ENCODE measurements around the gene METTL26. TPM values are rescaled to one million over a fixed set of nuclear protein-coding genes. Genes with fewer than 3 reads are reported as not detected.

METTL26 gene
- total RNA-seq, 1 experiment from 2014 or later: 115 TPM

DNA sequence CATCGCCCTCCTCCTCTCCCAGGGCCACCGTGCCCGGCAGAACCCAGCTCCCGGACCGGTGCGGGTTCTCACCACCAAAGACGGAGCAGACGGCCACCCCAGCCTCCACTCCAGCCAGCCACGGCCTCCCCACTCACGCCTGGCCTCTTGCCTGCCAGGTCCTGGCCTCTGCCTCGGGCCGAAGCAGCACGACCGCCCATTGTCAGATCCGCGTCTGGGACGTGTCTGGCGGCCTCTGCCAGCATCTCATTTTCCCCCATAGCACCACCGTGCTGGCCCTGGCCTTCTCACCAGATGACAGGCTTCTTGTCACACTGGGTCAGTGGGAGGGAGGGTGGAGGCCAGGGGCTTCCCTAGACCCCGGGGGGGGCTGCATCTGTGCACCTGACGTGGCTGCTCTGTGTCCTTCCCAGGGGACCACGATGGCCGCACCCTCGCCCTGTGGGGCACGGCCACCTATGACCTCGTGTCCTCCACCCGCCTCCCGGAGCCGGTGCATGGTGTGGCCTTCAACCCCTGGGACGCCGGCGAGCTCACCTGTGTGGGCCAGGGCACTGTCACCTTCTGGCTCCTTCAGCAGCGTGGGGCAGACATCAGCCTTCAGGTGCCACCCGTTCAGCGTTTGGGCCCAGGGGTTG lies 25.2 kb upstream of the METTL26 start:
- ATAC-seq: no peak
- Mint-ChIP-seq H3K27me3 (ENCODE audit: low read depth) (no peaks in the 10 kb centered on the region), H3K4me1 (peaks cover 4% of the 10 kb centered on the region), H3K9me3 (no peaks in the 10 kb centered on the region), H3K27ac (no peak overlapping the region), H3K4me3 (no peak overlapping the region; the same call in 1 of the 2 replicates), H3K36me3 (no peaks in the 10 kb centered on the region)
- CTCF ChIA-PET: interaction anchor here (0.6 to 3.3 kb wide), 25 partner anchors 12 to 282 kb away, joined by 3 to 54 read pairs (median 5); partner anchors contain the start of genes CAPN15, CCDC78, METTL26 and RHBDL1
- TF ChIP-seq, protein P1, sequence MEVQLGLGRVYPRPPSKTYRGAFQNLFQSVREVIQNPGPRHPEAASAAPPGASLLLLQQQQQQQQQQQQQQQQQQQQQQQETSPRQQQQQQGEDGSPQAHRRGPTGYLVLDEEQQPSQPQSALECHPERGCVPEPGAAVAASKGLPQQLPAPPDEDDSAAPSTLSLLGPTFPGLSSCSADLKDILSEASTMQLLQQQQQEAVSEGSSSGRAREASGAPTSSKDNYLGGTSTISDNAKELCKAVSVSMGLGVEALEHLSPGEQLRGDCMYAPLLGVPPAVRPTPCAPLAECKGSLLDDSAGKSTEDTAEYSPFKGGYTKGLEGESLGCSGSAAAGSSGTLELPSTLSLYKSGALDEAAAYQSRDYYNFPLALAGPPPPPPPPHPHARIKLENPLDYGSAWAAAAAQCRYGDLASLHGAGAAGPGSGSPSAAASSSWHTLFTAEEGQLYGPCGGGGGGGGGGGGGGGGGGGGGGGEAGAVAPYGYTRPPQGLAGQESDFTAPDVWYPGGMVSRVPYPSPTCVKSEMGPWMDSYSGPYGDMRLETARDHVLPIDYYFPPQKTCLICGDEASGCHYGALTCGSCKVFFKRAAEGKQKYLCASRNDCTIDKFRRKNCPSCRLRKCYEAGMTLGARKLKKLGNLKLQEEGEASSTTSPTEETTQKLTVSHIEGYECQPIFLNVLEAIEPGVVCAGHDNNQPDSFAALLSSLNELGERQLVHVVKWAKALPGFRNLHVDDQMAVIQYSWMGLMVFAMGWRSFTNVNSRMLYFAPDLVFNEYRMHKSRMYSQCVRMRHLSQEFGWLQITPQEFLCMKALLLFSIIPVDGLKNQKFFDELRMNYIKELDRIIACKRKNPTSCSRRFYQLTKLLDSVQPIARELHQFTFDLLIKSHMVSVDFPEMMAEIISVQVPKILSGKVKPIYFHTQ (CRISPR knock-in tag; IDR thresholded peaks at IDR 0.05): no peak
- TF ChIP-seq EMX1 (CRISPR knock-in tag; IDR thresholded peaks at IDR 0.05): no peak
- TF ChIP-seq ZNF121 (CRISPR knock-in tag; IDR thresholded peaks at IDR 0.05): peak; percentile 78
- TF ChIP-seq, protein P2, sequence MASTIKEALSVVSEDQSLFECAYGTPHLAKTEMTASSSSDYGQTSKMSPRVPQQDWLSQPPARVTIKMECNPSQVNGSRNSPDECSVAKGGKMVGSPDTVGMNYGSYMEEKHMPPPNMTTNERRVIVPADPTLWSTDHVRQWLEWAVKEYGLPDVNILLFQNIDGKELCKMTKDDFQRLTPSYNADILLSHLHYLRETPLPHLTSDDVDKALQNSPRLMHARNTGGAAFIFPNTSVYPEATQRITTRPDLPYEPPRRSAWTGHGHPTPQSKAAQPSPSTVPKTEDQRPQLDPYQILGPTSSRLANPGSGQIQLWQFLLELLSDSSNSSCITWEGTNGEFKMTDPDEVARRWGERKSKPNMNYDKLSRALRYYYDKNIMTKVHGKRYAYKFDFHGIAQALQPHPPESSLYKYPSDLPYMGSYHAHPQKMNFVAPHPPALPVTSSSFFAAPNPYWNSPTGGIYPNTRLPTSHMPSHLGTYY (CRISPR knock-in tag; IDR thresholded peaks at IDR 0.05): no peak
- DNase-seq (ENCODE audit: low spot score): no peak
- POLR2A ChIA-PET: interaction anchor here (1.0 to 1.4 kb wide), 2 partner anchors 12 to 23 kb away, joined by 3 to 5 read pairs; partner anchors contain the start of gene WDR90

DNA sequence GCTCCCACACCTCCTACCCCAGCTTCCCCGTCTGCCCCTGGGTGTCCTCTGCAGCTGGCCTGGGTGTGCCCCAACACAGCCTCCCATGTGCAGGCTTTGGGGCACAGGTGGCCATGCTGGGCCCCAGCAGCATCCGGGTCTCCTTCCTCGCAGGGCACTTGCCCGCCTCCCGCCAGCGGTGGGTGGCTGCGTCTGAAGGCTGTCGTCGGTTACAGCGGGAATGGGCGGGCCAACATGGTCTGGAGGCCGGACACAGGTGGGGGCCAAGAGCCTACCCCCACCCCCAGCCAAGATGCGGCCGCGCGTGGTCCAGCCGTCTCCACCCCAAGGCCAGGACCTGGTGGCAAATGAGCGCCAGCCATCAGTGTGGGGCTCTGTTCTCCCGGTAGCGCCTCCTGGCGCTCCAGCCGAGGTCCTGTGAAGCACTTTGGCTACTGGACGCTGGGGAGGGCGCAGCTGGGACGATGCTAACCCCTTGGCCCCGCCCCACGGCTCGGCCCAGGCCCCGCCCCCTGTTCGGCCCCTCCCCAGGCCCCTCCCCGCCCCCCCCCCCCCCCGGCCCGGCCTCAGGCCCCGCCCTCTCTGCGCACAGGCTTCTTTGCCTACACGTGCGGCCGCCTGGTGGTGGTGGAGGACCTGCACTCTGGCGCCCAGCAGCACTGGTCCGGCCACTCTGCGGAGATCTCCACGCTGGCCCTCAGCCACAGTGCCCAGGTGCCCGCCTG lies 24.5 kb upstream of the METTL26 start:
- Mint-ChIP-seq H3K36me3 (no peaks in the 10 kb centered on the region), H3K4me1 (peaks cover 4% of the 10 kb centered on the region), H3K9me3 (no peaks in the 10 kb centered on the region), H3K27ac (no peak overlapping the region), H3K4me3 (no peak overlapping the region; the same call in 1 of the 2 replicates), H3K27me3 (ENCODE audit: low read depth) (no peaks in the 10 kb centered on the region)
- CTCF ChIA-PET: interaction anchor here (0.5 to 3.3 kb wide), 31 partner anchors 11 to 1362 kb away, joined by 3 to 54 read pairs (median 4); partner anchors contain the start of genes AXIN1, CAPN15, CCDC78 and METTL26
- POLR2A ChIA-PET: interaction anchor here (1.0 to 1.4 kb wide), 2 partner anchors 11 to 22 kb away, joined by 3 to 5 read pairs; partner anchors contain the start of gene WDR90
- ATAC-seq (peak; percentile 95), DNase-seq (ENCODE audit: low spot score) (peak; percentile 93)
- TF ChIP-seq, protein P3, sequence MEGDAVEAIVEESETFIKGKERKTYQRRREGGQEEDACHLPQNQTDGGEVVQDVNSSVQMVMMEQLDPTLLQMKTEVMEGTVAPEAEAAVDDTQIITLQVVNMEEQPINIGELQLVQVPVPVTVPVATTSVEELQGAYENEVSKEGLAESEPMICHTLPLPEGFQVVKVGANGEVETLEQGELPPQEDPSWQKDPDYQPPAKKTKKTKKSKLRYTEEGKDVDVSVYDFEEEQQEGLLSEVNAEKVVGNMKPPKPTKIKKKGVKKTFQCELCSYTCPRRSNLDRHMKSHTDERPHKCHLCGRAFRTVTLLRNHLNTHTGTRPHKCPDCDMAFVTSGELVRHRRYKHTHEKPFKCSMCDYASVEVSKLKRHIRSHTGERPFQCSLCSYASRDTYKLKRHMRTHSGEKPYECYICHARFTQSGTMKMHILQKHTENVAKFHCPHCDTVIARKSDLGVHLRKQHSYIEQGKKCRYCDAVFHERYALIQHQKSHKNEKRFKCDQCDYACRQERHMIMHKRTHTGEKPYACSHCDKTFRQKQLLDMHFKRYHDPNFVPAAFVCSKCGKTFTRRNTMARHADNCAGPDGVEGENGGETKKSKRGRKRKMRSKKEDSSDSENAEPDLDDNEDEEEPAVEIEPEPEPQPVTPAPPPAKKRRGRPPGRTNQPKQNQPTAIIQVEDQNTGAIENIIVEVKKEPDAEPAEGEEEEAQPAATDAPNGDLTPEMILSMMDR (IDR thresholded peaks at IDR 0.05): peak; percentile 58
- TF ChIP-seq, protein P4, sequence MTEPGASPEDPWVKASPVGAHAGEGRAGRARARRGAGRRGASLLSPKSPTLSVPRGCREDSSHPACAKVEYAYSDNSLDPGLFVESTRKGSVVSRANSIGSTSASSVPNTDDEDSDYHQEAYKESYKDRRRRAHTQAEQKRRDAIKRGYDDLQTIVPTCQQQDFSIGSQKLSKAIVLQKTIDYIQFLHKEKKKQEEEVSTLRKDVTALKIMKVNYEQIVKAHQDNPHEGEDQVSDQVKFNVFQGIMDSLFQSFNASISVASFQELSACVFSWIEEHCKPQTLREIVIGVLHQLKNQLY (CRISPR knock-in tag; IDR thresholded peaks at IDR 0.05): no peak
- TF ChIP-seq, protein P5, sequence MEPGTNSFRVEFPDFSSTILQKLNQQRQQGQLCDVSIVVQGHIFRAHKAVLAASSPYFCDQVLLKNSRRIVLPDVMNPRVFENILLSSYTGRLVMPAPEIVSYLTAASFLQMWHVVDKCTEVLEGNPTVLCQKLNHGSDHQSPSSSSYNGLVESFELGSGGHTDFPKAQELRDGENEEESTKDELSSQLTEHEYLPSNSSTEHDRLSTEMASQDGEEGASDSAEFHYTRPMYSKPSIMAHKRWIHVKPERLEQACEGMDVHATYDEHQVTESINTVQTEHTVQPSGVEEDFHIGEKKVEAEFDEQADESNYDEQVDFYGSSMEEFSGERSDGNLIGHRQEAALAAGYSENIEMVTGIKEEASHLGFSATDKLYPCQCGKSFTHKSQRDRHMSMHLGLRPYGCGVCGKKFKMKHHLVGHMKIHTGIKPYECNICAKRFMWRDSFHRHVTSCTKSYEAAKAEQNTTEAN (CRISPR knock-in tag; IDR thresholded peaks at IDR 0.05): no peak
- TF ChIP-seq SP1 (CRISPR knock-in tag; conservative IDR thresholded peaks at IDR 0.05): peak; percentile 39; the same call in 1 of the 2 replicates

DNA sequence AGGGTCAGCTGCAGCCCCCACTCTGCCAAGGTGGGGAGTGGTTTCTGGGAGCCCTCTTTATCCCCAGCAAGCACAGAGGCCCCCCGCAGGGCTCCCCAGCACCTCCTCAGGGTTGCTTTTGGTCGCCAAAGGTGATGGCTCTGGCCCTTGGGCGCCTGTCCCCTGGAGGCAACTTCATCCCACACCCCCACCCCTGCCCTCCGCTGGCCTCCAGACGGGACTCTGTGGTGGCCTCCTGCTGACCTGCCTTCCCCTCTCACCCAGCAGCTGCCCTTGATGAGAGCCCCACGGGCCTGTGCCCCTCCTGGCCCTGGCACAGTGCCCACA lies 24.0 kb upstream of the METTL26 start:
- POLR2A ChIA-PET: interaction anchor here (1.0 to 1.4 kb wide), 2 partner anchors 11 to 22 kb away, joined by 3 to 5 read pairs; partner anchors contain the start of gene WDR90
- Mint-ChIP-seq H3K27ac (no peak overlapping the region), H3K27me3 (ENCODE audit: low read depth) (no peaks in the 10 kb centered on the region), H3K4me1 (peaks cover 4% of the 10 kb centered on the region), H3K4me3 (no peak overlapping the region), H3K9me3 (no peaks in the 10 kb centered on the region), H3K36me3 (no peaks in the 10 kb centered on the region)
- CTCF ChIA-PET: interaction anchor here (0.5 to 3.3 kb wide), 26 partner anchors 11 to 1363 kb away, joined by 3 to 54 read pairs (median 4); partner anchors contain the start of genes AXIN1, CAPN15, CCDC78 and METTL26
- no peak for DNase-seq (ENCODE audit: low spot score)
- no peak for ATAC-seq
- TF ChIP-seq SMAD3 (CRISPR knock-in tag; IDR thresholded peaks at IDR 0.05; ENCODE audit: borderline replicate concordance) (no peak), FOXP1 (CRISPR knock-in tag; IDR thresholded peaks at IDR 0.05; ENCODE audit: borderline replicate concordance) (no peak; the same call in 1 of the 2 replicates), PRRX2 (CRISPR knock-in tag; IDR thresholded peaks at IDR 0.05) (no peak), ZBTB21 (CRISPR knock-in tag; IDR thresholded peaks at IDR 0.05; ENCODE audit: borderline replicate concordance) (no peak), ESRRA (CRISPR knock-in tag; IDR thresholded peaks at IDR 0.05; ENCODE audit: borderline replicate concordance) (no peak)
- TF ChIP-seq, protein P6, sequence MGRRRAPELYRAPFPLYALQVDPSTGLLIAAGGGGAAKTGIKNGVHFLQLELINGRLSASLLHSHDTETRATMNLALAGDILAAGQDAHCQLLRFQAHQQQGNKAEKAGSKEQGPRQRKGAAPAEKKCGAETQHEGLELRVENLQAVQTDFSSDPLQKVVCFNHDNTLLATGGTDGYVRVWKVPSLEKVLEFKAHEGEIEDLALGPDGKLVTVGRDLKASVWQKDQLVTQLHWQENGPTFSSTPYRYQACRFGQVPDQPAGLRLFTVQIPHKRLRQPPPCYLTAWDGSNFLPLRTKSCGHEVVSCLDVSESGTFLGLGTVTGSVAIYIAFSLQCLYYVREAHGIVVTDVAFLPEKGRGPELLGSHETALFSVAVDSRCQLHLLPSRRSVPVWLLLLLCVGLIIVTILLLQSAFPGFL (CRISPR knock-in tag; IDR thresholded peaks at IDR 0.05; ENCODE audit: borderline replicate concordance): no peak
- TF ChIP-seq, protein P7, sequence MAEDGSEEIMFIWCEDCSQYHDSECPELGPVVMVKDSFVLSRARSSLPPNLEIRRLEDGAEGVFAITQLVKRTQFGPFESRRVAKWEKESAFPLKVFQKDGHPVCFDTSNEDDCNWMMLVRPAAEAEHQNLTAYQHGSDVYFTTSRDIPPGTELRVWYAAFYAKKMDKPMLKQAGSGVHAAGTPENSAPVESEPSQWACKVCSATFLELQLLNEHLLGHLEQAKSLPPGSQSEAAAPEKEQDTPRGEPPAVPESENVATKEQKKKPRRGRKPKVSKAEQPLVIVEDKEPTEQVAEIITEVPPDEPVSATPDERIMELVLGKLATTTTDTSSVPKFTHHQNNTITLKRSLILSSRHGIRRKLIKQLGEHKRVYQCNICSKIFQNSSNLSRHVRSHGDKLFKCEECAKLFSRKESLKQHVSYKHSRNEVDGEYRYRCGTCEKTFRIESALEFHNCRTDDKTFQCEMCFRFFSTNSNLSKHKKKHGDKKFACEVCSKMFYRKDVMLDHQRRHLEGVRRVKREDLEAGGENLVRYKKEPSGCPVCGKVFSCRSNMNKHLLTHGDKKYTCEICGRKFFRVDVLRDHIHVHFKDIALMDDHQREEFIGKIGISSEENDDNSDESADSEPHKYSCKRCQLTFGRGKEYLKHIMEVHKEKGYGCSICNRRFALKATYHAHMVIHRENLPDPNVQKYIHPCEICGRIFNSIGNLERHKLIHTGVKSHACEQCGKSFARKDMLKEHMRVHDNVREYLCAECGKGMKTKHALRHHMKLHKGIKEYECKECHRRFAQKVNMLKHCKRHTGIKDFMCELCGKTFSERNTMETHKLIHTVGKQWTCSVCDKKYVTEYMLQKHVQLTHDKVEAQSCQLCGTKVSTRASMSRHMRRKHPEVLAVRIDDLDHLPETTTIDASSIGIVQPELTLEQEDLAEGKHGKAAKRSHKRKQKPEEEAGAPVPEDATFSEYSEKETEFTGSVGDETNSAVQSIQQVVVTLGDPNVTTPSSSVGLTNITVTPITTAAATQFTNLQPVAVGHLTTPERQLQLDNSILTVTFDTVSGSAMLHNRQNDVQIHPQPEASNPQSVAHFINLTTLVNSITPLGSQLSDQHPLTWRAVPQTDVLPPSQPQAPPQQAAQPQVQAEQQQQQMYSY (CRISPR knock-in tag; IDR thresholded peaks at IDR 0.05): no peak

All from WTC11 (cell line).